Tibial nerve (tissue), 4 donors: ENCODE data around the gene SMOC1.

Experiments
- CTCF ChIP-seq, 5 experiments: fragments of 200-600 bp in 3 of 5; fragments of 450-650 bp in 2 of 5; sonication (generic) in 3 of 5; IDR thresholded peaks; one replicate each; pipeline ENCODE4 v1.5.1; 2016 to 2019; ENCODE audit warnings: antibody characterized with exemption in 5 of 5, mild to moderate bottlenecking in 3 of 5, moderate library complexity in 2 of 5
- EP300 ChIP-seq, 2 donors: sonication (generic); formaldehyde crosslinking; IDR thresholded peaks; one replicate each; pipeline ENCODE4 v1.6.1; 2017; ENCODE audit warnings: antibody characterized with exemption in 2 of 2, mild to moderate bottlenecking in 1 of 2
- POLR2A ChIP-seq, 2 donors: fragments of 450-650 bp; IDR thresholded peaks; one replicate each; pipeline ENCODE4 v1.6.1; 2017; ENCODE audit warnings: antibody characterized with exemption in 2 of 2, mild to moderate bottlenecking in 2 of 2, moderate library complexity in 2 of 2

GRCh38 chr14:69839661-69840060, 39.6 kb upstream of the SMOC1 start:
- TF ChIP-seq CTCF (IDR thresholded peaks at IDR 0.05): no peak
- TF ChIP-seq POLR2A (IDR thresholded peaks at IDR 0.05): no peak
- no peak for TF ChIP-seq EP300 (IDR thresholded peaks at IDR 0.05)
